ENCODE measurements around the gene ATP6V1F.

Gene ATP6V1F

DNA sequence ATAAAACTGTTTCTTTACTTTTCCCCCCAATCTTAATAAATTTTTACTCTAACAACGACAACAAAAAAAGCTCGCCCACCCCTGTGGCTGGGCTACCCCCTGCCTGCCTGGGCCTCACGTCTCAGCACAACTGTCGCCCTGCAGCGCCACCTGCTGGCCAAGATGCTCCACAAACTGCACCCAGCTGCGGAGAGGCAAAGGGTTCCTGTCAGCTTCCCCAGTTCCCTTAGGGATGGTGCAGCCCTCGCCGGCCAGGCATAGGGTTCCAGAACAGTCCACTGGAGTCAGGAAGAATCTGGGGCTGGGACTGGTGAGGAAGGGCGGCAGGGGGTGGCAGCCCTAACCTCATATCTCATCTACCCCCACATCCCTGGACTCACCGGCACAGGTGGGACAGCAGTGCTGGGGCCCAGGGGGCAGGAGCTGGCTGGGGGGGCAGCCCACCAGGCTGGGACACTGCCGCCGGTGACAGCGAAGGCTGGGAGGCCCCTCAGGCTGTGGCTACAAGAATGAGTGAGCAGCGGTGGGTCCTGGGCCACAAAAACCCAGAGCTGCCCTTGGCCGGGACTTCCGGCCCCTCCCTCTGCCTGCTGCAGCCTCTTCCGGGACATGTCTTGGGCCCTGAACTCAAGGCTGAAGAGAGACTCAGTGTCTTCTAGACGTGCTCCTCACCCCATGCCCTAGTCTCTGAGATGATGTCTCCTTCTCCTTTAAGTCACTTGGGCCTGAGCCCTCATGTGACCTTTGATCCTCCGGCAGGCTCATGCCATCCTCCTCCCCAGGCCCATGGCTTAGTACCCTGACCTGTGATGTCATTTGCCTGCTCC is 21.2 kb downstream of the ATP6V1F start:
- Histone ChIP-seq H3K4me1 (ENCODE audit: control insufficient read depth, insufficient read depth, low read length, poor library complexity, severe bottlenecking) (no peaks in the 10 kb centered on the region), H3K4me3 (ENCODE audit: insufficient read depth, low read depth, low read length, poor library complexity, severe bottlenecking) (no peak overlapping the region), H3K27me3 (replicated peaks; ENCODE audit: control insufficient read depth, insufficient read depth, low read length, poor library complexity, severe bottlenecking) (no peaks in the 10 kb centered on the region), H3K27ac (ENCODE audit: insufficient read depth, low read length, poor library complexity, severe bottlenecking) (no peak overlapping the region), H3K9me3 (ENCODE audit: control insufficient read depth, low read length) (no peaks in the 10 kb centered on the region), H3K36me3 (ENCODE audit: control insufficient read depth, insufficient read depth, low read length) (no peaks in the 10 kb centered on the region)
- DNase-seq: peak; percentile 61 to 75 (median 73)

- Histone ChIP-seq H3K36me3 (ENCODE audit: control insufficient read depth, insufficient read depth, low read length) (no peaks in the 10 kb centered on the region), H3K27me3 (replicated peaks; ENCODE audit: control insufficient read depth, insufficient read depth, low read length, poor library complexity, severe bottlenecking) (peaks cover 3% of the 10 kb centered on the region), H3K4me1 (ENCODE audit: control insufficient read depth, insufficient read depth, low read length, poor library complexity, severe bottlenecking) (no peaks in the 10 kb centered on the region), H3K9me3 (ENCODE audit: control insufficient read depth, low read length) (no peaks in the 10 kb centered on the region), H3K4me3 (ENCODE audit: insufficient read depth, low read depth, low read length, poor library complexity, severe bottlenecking) (no peak overlapping the region), H3K27ac (ENCODE audit: insufficient read depth, low read length, poor library complexity, severe bottlenecking) (no peak overlapping the region)
- DNase-seq: no peak
Measured at GRCh38 chr7:128884561-128885369, 22.1 kb downstream of the ATP6V1F start.

DNA sequence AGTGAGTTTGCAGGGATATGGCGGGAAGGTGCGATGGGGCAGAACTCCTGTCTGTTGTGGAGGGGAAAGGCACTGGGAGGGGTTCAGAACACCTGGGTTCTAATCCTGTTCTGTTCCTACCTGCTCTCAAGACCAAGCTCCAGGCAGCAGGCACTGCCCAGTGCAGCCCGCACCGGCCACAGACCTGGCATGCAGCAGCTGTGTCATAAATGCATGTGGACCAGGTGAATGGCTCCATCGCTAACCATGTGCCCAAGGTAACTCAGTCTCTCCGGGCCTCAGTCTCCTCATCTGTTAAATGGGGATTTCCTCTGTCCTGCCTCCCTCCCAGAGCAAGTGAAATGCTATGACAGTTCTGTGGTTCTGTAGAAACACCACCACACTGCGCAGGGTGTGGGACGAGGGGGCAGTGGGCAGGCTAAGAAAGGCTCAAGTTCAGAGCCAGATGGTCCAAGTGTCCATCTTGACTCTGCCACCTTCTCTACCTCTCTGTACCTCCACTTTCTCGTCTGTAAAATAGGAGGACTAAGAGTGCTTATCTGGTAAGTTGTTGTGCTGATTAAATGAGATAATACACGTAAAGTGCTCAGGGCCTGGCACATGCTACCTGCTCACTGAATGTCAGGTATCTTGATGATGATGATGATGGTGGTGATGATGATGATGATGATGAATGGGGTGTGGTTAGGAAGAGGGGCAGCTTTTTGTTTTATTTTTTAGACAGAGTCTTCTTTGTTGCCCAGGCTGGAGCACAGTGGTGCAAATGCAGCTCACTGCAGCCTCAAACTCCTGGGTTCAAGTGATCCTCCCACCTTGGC is 22.9 kb downstream of the ATP6V1F start:
- H3K9me3 ChIP-seq (ENCODE audit: control insufficient read depth, low read length): no peaks in the 10 kb centered on the region
- no peaks in the 10 kb centered on the region for H3K36me3 ChIP-seq (ENCODE audit: control insufficient read depth, insufficient read depth, low read length)
- H3K4me1 ChIP-seq (ENCODE audit: control insufficient read depth, insufficient read depth, low read length, poor library complexity, severe bottlenecking): no peaks in the 10 kb centered on the region
- H3K4me3 ChIP-seq (ENCODE audit: insufficient read depth, low read depth, low read length, poor library complexity, severe bottlenecking): no peak overlapping the region
- peaks cover 11% of the 10 kb centered on the region for H3K27me3 ChIP-seq (replicated peaks; ENCODE audit: control insufficient read depth, insufficient read depth, low read length, poor library complexity, severe bottlenecking)
- H3K27ac ChIP-seq (ENCODE audit: insufficient read depth, low read length, poor library complexity, severe bottlenecking): no peak overlapping the region
- no peak for DNase-seq

GRCh38 chr7:128886391-128887168 is 23.9 kb downstream of the ATP6V1F start:
- no peak for DNase-seq
- Histone ChIP-seq H3K4me1 (ENCODE audit: control insufficient read depth, insufficient read depth, low read length, poor library complexity, severe bottlenecking) (no peaks in the 10 kb centered on the region), H3K27me3 (replicated peaks; ENCODE audit: control insufficient read depth, insufficient read depth, low read length, poor library complexity, severe bottlenecking) (peaks cover 21% of the 10 kb centered on the region), H3K36me3 (ENCODE audit: control insufficient read depth, insufficient read depth, low read length) (no peaks in the 10 kb centered on the region), H3K9me3 (ENCODE audit: control insufficient read depth, low read length) (no peaks in the 10 kb centered on the region), H3K27ac (ENCODE audit: insufficient read depth, low read length, poor library complexity, severe bottlenecking) (no peak overlapping the region), H3K4me3 (ENCODE audit: insufficient read depth, low read depth, low read length, poor library complexity, severe bottlenecking) (no peak overlapping the region)

GRCh38 chr7:128887169-128888038 is 24.7 kb downstream of the ATP6V1F start:
- Histone ChIP-seq H3K36me3 (ENCODE audit: control insufficient read depth, insufficient read depth, low read length) (no peaks in the 10 kb centered on the region), H3K4me3 (ENCODE audit: insufficient read depth, low read depth, low read length, poor library complexity, severe bottlenecking) (no peak overlapping the region), H3K9me3 (ENCODE audit: control insufficient read depth, low read length) (no peaks in the 10 kb centered on the region), H3K4me1 (ENCODE audit: control insufficient read depth, insufficient read depth, low read length, poor library complexity, severe bottlenecking) (no peaks in the 10 kb centered on the region), H3K27ac (ENCODE audit: insufficient read depth, low read length, poor library complexity, severe bottlenecking) (no peak overlapping the region), H3K27me3 (replicated peaks; ENCODE audit: control insufficient read depth, insufficient read depth, low read length, poor library complexity, severe bottlenecking) (peaks cover 24% of the 10 kb centered on the region)
- DNase-seq: no peak

DNA sequence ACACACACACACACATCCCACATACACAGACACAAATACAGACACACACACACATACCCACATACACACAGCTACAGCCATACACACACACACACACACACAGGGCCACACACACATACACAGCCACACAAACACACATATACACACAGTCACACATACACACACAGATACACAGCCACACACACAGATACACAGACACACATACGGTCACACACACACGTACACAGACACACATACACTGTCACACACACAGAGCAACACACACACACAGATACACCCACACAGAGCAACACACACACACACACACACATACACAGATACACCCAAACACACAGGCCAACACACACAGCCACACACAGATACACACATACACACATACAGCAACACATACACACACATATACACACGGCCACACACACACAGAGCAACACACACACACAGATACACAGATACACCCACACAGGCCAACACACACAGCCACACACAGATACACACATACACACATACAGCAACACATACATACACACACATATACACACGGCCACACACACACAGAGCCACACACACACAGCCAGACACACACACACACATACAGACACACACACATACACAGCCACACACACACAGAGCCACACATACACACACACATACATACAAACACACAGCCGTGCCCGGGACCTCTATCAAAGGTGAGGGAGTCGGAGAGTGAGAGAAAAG is 25.5 kb downstream of the ATP6V1F start:
- H3K9me3 ChIP-seq (ENCODE audit: control insufficient read depth, low read length): no peaks in the 10 kb centered on the region
- H3K27ac ChIP-seq (ENCODE audit: insufficient read depth, low read length, poor library complexity, severe bottlenecking): no peak overlapping the region
- no peaks in the 10 kb centered on the region for H3K36me3 ChIP-seq (ENCODE audit: control insufficient read depth, insufficient read depth, low read length)
- peaks cover 24% of the 10 kb centered on the region for H3K27me3 ChIP-seq (replicated peaks; ENCODE audit: control insufficient read depth, insufficient read depth, low read length, poor library complexity, severe bottlenecking)
- DNase-seq: no peak
- H3K4me1 ChIP-seq (ENCODE audit: control insufficient read depth, insufficient read depth, low read length, poor library complexity, severe bottlenecking): no peaks in the 10 kb centered on the region
- no peak overlapping the region for H3K4me3 ChIP-seq (ENCODE audit: insufficient read depth, low read depth, low read length, poor library complexity, severe bottlenecking)

DNA sequence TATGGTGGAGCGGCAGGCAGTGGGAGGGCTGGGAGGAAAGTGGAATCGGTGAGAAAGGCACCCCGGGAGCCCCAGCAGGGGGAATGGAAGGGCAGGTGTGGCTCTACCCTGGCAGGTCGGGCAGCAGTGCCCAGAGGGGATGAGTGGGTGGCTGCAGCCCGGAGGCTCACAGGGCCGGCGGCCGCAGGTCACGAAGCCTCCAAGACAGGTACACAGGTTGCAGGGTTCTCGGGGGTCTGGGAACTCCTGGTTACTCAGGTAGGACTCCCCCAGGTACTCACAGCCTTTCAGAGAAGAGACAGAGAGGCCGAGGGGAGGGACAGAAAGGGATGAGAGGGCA is 26.1 kb downstream of the ATP6V1F start:
- Histone ChIP-seq H3K4me1 (ENCODE audit: control insufficient read depth, insufficient read depth, low read length, poor library complexity, severe bottlenecking) (no peaks in the 10 kb centered on the region), H3K9me3 (ENCODE audit: control insufficient read depth, low read length) (no peaks in the 10 kb centered on the region), H3K4me3 (ENCODE audit: insufficient read depth, low read depth, low read length, poor library complexity, severe bottlenecking) (no peak overlapping the region), H3K27me3 (replicated peaks; ENCODE audit: control insufficient read depth, insufficient read depth, low read length, poor library complexity, severe bottlenecking) (peaks cover 24% of the 10 kb centered on the region), H3K27ac (ENCODE audit: insufficient read depth, low read length, poor library complexity, severe bottlenecking) (no peak overlapping the region), H3K36me3 (ENCODE audit: control insufficient read depth, insufficient read depth, low read length) (no peaks in the 10 kb centered on the region)
- no peak for DNase-seq

- DNase-seq: no peak
- H3K9me3 ChIP-seq (ENCODE audit: control insufficient read depth, low read length): no peaks in the 10 kb centered on the region
- H3K4me3 ChIP-seq (ENCODE audit: insufficient read depth, low read depth, low read length, poor library complexity, severe bottlenecking): no peak overlapping the region
- H3K4me1 ChIP-seq (ENCODE audit: control insufficient read depth, insufficient read depth, low read length, poor library complexity, severe bottlenecking): no peaks in the 10 kb centered on the region
- H3K36me3 ChIP-seq (ENCODE audit: control insufficient read depth, insufficient read depth, low read length): no peaks in the 10 kb centered on the region
- no peak overlapping the region for H3K27ac ChIP-seq (ENCODE audit: insufficient read depth, low read length, poor library complexity, severe bottlenecking)
- peaks cover 24% of the 10 kb centered on the region for H3K27me3 ChIP-seq (replicated peaks; ENCODE audit: control insufficient read depth, insufficient read depth, low read length, poor library complexity, severe bottlenecking)
Measured at GRCh38 chr7:128889121-128889520, 26.5 kb downstream of the ATP6V1F start.

Data from effector memory CD4-positive, alpha-beta T cell (primary cell).